Activated CD4-positive, alpha-beta T cell treated with anti-CD3 and anti-CD28 coated beads, Interleukin-2, Interleukin-4, amounts not matched to agents 100 ng/mL and 50 ng/mL, durations not matched to agents 16 hours and 8 hours (primary cell): ENCODE data around the gene RETN.
A peak's percentile ranks its signal among the peaks of the same experiment; 100 is the strongest.
"Not testable (repeated sequence)": the region's sequence is repeated elsewhere in the genome, so short reads cannot be mapped to it uniquely, and the experiment has no call there.

Experiments
- DNase-seq: peaks from one replicate; pipeline ENCODE4 v3.0.0-alpha.2; 2020; ENCODE audit warnings: low spot score

Gene RETN

DNA sequence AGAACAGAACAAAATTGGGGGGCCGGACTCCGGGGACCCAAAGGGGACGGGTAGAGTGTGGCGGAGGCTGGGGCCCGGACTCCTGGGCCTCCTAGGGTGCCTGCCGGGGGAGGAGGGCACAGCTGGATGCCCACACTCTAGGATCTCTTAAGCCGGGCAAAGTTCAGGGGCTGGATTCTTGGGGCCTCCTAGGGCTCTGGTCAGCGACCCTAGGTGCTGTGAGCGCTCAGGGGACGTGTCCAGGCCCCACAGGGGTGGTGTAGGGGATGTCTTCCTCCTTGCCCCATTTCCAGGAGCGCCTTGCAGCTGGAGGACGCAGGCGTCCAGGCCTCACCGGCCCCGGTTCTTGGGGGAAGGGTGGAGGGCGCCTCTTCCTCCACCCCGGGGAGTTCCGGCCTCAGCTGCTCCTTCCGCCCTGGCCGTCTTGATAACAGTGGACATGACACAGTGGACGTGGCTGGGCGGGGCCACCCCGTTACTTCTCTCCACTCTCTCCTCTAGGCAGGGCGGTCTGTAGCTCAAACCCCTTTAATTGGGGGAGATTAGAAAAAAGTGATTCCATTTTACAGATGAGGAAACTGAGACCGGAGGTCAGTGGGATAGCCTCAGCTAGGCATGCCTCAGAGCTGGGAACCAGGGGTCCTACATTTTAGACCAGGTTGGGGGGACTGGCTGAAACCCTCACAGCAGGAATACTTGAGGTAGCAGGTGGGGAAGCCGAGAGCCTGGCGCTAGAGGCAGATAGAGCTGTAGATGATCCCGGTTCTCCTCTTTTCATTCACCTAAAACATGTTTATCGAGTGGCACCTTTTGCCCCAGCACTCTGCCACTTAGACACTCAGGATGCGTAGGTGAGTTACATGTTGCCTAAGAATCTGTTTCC, 31.2 kb upstream of the RETN start:
- DNase-seq: no peak

DNA sequence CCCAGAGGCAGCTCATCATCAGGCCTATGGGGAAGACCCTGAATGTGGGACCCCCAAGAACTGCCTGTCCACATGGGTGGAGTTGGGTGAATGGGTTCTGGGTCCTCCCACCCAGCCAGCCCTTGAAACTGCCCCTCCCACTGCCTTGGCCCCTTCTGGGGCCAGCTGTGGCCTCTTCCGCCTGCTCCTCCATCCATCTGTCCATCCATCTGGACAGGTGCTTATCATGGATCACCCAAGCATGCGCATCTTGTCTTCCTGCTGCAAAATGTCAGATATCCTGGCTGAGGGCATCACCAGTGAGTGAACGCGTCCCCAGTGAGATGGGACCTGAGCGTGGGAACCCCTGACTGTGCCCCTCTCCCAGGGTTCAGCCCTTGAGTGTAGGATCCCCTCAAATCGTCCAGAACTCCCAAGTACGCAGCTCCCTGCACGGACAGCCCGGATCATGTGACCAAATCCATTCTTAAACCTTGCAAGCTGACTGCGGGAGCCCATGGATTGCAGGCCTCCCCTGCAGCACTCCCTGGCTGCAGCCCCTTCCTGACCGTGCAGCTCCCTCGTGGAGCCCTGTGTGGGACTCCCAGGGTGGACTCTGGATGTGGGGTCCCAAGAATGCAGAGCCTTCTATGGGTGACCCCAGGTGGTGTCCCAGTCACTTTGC, 29.9 kb upstream of the RETN start:
- no peak for DNase-seq

DNA sequence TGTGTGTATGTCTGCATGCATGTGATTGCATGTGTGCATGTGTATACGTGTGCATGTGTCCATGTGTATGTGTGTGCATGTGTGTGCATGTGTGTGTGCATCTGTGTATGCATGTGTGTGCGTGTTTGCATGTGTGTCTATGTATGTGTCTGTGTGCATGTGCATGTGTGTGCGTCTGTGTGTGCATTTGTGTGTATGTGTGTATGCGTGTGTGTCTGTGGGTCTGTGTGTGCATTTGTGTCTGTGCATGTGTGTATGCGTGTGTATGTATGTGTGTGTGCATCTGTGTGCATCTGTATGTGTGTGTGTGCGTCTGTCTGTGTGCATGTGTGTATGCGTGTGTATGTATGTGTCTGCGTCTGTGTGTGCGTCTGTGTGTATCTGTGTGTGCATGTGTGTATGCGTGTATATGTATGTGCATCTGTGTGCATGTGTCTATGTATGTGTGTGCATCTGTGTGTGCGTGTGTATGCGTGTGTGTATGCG, 28.9 kb upstream of the RETN start:
- DNase-seq: no peak

DNA sequence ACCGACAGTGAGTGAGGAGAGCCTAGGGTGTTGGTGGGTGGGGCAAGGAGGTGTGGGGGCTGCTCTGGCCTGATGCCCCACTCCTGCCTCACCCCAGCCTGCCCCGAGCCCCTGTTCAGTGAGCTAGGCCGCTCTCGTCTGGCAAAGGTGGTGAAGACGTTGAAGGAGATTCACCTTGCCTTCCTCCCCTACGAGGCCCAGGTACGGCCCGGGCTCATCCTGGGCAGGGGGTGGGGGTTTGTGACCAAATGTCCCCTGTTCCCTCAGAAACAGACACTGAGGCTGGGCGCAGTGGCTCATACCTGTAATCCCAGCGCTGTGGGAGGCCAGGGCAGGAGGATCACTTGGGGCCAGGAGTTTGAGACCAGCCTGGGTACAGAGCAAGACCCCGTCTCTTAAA, 28.0 kb upstream of the RETN start:
- no peak for DNase-seq

DNA sequence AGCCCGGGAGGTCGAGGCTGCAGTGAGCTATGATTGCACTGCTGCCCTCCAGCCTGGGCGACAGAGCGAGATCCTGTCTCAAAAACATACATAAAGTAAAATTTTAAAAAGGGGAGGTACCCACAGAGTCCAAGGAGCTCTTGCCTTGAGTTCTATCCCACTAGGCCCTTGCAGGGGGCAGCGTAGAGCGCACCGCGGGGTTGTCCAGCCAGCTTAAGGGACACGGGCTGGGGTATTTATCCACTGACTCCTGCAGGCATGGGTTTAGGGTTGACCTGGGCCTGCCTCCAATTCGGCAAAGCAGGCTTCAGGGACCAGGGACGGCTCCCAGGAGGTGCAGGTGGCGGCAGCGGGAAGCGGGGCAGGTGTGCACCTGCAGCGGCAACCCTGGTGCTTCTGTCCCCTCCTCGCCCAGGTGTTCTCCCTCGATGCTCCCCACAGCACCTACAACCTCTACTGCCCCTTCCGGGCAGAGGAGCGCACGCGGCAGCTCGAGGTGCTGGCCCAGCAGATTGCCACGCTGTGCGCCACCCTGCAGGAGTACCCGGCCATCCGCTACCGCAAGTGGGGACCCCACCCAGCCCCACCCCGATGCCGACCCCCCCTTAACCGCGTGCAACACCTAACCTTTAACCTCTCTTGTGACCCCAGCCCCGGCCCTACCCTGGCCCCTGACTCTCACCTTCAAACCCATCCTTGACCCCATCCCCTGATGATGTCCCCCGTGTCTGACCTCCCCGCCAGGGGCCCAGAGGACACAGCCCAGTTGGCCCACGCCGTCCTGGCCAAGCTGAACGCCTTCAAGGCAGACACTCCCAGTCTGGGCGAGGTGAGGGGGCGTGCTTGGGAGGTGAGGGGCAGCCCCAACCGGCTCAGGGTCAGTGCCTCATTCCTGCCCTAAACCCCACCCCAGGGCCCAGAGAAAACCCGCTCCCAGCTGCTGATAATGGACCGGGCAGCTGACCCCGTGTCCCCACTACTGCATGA, 27.3 kb upstream of the RETN start:
- DNase-seq: no peak

DNA sequence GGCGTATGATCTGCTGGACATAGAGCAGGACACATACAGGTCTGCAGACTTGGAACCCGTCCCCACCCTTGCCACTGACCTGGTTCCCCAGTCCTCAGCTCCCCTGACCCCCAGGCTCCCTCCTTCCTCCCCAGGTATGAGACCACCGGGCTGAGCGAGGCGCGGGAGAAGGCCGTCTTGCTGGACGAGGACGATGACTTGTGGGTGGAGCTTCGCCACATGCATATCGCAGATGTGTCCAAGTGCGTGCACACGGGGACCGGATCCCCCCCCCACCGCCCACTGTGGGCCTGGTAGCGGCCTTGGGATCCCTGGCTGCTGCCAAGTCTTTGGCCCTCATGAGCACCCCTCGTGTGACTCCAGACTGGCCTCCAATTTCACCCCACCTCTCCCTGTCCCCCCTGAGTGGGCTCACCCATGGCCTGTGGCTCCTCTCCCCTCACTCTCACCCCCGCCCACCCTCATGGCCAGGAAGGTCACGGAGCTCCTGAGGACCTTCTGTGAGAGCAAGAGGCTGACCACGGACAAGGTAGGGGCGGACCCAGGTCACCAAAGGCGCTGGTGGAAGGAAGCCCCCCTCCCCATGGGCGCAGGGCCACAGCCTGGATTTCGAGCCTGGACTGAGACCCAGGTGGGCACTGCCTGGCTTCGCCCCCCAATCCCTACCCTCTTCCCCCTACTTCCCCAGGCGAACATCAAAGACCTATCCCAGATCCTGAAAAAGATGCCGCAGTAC, 26.4 kb upstream of the RETN start:
- no peak for DNase-seq

DNA sequence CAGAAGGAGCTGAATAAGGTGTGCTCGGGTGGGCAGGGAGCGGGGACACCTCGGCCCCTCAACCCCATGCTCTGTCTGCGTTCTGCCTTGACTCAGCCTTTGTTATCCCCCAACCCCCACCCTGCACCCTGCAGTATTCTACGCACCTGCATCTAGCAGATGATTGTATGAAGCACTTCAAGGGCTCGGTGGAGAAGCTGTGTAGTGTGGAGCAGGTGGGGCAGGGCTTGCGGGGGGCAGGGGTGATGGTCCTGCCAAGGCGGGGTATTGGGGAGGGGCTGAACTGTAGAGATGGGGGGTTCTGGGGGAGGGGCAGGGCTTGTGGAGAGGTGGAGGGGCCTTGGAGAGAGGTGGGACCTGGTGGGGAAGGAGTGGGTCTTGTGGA, 25.8 kb upstream of the RETN start:
- DNase-seq: no peak

DNA sequence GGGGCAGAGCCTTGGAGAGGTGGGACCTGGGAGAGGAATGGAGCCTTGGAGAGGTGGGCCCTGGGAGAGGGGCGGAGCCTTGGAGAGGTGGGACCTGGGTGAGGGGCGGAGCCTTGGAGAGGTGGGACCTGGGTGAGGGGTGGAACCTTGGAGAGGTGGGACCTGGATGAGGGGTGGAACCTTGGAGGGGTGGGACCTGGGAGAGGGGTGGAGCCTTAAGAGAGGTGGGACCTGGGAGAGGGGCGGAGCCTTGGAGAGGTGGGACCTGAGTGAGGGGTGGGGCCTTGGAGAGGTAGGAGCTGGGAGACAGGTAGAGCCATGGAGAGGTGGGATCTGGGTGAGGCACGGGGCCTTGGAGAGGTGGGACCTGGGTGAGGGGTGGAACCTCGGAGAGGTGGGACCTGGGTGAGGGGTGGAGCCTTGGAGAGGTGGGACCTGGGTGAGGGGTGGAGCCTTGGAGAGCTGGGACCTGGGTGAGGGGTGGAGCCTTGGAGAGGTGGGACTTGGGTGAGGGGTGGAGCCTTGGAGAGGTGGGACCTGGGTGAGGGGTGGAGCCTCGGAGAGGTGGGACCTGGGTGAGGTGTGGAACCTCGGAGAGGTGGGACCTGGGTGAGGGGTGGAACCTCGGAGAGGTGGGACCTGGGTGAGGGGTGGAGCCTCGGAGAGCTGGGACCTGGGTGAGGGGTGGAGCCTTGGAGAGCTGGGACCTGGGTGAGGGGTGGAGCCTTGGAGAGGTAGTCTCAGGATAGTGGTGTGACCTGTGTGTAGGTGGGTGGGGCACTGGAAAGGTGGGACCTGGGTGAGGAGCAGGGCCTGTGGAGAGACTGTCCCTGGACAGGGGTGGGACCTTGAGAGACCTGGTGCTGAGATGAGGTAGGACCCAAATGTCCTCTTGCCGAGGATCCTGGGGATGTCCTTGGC, 25.0 kb upstream of the RETN start:
- not testable (repeated sequence) for DNase-seq

DNA sequence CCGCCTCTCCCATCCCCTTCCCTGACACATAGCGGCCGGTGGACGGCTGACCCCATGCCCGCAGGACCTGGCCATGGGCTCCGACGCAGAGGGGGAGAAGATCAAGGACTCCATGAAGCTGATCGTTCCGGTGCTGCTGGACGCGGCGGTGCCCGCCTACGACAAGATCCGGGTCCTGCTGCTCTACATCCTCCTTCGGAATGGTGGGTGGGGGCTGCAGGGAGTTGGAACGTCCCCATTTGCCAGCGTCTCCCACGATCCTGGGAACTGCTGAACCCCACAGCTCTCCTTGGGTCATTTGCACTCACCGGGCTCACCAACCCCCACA, 24.3 kb upstream of the RETN start:
- DNase-seq: no peak

DNA sequence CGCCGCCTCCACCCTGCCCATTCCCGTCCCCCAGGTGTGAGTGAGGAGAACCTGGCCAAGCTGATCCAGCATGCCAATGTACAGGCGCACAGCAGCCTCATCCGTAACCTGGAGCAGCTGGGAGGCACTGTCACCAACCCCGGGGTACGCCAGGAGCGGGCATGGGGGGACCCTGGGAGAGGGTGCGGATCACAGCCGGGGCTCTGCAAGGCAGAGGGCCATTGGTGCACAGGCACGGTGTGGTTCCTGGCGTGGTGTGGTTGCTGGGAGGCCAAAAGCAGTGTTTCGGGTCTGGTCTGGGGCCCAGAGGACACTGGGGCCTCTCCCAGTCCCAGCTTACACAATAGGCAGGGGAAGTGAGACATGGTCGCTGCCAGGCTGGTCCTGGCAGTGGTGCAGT, 23.7 kb upstream of the RETN start:
- DNase-seq: no peak

DNA sequence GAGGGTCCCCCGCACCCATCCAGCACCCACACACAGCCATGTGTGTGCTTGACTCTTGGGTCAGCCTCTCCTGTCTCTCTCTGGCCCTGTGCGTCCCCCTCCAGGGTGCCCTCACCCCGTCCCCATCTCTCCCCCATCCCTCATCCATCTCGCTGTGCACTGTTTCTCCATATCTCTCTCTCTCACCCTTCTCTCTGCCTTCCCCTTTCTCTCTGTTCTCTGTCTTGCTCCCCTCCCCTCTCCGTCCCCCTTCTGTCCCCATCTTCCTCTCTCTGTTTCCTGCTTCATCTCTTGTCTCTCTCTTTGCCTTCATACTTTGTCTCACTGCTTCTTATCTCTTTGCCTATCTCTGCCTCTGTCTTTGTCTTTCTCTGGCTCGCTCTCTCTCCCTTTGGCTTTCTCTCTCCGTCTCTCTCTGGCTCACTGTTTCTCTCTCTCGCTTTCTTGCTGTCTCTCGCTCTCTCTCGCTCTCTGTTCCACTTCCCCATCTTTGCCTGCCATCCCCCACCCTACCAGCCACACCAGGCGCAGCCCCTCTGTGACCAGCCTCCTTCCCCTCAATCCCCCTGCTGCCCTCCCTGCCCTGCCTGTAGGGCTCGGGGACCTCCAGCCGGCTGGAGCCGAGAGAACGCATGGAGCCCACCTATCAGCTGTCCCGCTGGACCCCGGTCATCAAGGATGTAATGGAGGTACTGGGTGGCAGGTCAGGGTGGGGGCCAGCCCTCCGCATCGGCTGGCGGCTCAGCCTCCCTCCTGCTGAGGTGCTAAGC, 23.0 kb upstream of the RETN start:
- no peak for DNase-seq

DNA sequence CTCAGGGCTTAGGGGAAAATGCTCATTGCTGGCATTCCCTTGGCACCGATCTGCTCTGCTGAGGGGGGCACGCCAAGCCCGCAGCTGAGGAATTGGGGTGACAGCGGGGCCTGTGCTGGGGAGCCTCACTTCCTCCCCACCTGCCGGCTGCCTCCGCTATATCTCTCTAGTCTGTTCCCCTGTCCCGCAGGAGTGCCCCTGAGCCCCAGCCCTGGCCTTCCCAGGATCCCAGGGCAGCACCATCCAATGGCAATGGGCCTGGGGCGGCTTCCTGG, 22.5 kb upstream of the RETN start:
- no peak for DNase-seq

DNA sequence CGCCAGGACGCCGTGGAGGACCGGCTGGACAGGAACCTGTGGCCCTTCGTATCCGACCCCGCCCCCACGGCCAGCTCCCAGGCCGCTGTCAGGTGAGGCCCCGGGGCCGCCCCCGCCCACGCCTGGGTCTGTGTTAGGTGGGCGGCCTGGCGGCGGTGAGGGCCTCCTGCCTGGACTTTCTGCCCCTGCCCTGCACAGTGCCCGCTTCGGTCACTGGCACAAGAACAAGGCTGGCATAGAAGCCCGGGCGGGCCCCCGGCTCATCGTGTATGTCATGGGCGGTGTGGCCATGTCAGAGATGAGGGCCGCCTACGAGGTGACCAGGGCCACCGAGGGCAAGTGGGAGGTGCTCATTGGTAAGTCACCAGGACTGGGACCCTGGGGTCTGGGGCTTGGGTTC, 21.7 kb upstream of the RETN start:
- no peak for DNase-seq

DNA sequence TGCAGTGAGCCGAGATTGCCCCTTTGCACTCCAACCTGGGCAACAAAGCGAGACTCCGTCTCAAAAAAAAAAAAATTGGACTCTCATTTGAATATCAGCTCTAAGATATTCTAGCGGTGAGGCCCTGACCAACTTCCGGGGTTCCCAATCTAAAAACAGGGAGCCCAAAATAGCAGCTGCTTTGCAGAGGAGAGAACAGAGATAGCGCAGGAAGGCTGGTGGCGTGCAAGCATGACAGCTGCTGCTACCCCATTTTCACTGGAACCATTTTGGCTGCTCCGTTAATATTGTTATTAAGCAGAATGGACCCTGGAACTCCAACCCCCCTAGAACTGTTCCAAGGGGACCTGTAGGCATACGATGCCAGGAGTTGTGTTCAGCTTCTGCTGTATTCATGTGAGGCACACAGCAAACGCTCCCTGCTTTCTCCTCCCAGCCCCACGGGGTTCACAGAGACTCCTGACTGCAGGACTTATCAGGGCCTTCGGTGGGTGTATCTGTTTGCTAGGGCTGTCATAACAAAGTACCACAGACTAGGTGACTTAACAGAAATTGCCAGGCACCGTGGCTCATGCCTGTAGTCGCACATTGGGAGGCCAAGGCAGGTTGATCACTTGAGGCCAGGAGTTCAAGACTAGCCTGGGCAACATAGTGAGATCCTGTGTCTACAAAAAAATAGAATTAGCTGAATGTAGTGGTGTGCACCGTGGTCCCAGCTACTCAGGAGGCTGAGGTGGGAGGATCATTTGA, 20.4 kb upstream of the RETN start:
- DNase-seq: no peak

DNA sequence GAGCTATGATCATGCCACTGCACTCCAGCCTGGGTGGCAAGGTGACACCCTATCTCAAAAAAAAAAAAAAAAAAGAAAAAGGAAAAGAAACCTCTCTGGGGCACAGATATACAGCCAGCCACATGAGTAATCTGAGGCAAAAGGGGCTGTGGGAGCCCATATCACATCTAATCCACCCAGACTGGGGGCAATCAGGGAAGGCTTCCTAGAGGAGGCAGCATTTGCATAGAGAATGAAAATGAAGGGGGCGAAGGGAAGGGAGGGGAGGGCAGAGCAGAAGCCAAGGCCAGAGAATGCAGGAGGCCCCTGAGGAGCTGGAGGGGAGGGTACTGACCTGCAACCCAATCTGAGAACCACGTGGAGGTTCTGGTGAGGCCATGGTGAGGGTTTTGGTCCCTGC, 18.7 kb upstream of the RETN start:
- no peak for DNase-seq

DNA sequence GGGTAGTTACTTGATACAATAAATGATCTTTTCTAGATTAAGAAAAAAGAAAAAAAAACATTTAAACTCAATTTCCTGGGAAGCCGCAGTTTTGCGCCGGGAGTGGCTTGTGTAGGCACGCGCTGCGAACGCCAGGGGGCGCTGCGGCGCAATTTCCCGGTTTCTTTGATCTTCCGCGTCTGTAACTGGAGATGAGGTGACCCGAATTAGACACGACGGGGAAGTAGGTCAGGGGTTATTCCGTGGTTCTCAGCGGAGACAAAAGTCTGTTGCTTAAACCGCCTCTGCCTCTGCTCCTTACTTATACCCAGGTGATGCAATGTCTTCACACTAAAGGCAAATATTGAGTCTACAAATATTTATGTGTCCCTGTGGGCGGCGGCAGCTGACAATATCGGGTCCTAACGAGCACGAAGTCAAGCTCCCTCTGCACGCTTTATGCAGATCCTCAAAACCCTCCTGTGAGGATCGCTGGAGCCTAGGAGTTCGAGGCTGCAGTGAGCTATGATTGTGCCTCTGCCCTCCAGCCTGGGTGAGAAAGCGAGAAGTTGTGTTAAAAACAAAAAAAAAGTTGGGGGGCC, 16.7 kb upstream of the RETN start:
- peak; percentile 82 for DNase-seq

DNA sequence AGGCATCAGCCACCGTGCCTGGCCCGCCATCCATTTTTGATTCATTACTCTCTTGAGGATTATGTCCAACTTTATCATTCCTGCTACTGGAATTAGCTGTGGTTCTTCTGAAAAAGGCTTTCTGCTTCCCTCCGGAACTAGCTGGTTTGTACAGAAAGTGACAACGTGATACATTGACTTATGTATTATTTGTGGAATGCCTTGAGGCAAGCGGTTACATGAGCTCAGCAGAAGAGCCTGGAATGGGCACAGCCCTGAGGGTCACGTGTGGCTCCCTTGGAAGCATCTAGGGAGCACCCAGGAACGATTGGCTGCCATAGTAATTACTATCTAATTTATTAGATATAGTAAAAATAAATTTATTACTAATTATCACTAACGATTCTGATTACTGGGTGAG, 14.4 kb upstream of the RETN start:
- DNase-seq: no peak

DNA sequence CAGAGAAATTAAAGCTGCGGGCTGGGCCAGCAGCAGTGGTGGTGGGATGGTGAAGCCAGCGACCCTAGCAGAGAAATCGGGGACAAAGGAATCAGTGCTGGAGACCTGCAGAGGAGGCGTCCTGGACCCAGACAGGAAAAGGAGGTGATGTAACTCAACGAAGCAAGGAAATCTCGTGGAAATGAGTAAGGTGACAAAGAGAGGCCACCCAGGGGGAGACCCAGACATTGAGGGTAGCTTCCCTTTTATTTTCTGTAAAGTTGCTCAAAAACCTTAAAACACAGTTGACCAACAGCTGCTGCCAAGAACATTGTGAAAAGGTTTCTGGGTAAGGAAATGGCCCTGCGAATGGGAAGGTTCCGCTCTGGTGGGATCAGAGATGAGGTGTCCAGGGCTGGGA, 13.3 kb upstream of the RETN start:
- no peak for DNase-seq

DNA sequence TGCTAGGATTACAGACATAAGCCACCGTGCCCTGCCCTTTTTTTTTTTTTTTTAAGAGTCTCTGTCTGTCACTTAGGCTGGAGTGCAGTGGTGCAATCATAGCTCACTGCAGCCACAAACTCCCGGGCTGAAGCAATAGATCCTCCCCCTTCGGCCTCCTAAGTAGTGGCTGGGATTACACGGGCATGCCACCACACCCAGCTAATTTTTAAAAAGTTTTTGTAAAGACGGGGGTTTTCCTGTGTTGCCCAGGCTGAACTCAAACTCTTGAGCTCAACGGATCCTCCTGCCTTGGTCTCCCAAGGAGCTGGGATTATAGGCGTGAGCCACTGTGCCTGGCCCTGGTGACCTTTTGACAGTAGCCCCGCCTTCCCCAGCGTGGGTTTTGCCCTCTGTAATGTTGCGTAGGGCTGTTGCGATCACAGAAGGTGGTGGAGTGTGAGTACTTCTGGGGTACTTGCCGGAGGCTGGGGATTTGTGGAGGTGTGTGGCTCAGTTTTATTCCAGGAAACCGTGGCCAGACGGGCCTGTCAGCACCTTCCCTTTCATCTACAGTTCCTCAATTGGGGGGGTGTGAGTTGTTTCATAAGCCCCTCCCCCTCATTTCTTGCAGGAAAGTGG, 11.6 kb upstream of the RETN start:
- DNase-seq: no peak
